SH-SY5Y (cell line): ENCODE results near the gene BBS9.

Experiments used
- GATA2 ChIP-seq: IDR thresholded peaks from 2 replicates; pipeline ENCODE4 v1.6.1; 2011; ENCODE audit warnings: mild to moderate bottlenecking, low read depth, low read length
- GATA3 ChIP-seq: IDR thresholded peaks from 2 replicates; pipeline ENCODE4 v1.6.1; 2011; ENCODE audit warnings: low read depth, mild to moderate bottlenecking, low read length, moderate library complexity

DNA sequence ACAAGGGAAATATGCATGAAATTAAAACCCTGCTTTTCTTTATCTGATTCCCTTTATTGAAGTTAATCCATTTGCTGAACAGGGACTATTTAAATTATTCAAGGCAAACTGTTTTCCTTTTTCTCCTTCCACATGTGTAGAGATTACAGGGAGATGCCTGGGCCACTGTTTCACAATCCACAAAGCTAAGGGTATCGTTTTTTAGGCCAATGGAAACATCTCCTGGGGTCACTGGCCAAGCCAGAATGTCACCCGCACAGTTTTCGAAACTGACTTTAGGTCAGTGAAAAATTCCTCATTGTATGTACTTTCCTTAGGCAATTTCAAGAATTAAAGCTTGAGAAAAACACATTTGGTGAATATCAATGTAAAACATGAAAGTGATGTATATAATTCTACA is 516.8 kb downstream of the BBS9 start:
- no peak for TF ChIP-seq GATA2
- TF ChIP-seq GATA3 = no peak
